MM.1S (cell line): Measurements from ENCODE around the gene PSMB5.

Experiments used
- DNase-seq: peaks from one replicate; pipeline ENCODE4 v3.0.0-alpha.2; 2015
- H2AFZ ChIP-seq: fragments of 300-600 bp; sonication (generic); 2 replicates; pipeline ENCODE4 v1.6.0; 2016; ENCODE audit warnings: antibody characterized with exemption, low read length
- H3F3A ChIP-seq: fragments of 300-600 bp; sonication (generic); 2 replicates; pipeline ENCODE4 v1.6.1; 2016; ENCODE audit warnings: mild to moderate bottlenecking, antibody characterized with exemption, low read length, moderate library complexity, mixed read lengths; ENCODE audit not compliant: insufficient read depth
- H3K27ac ChIP-seq: fragments of 300-600 bp; sonication (generic); 2 replicates; pipeline ENCODE4 v1.5.1; 2016; ENCODE audit warnings: mild to moderate bottlenecking, low read length
- H3K27me3 ChIP-seq: fragments of 300-600 bp; sonication (generic); replicated peaks from 2 replicates; pipeline ENCODE4 v1.6.0; 2016; ENCODE audit warnings: low read length; ENCODE audit not compliant: insufficient read depth
- H3K36me3 ChIP-seq: fragments of 300-600 bp; sonication (generic); replicated peaks from 2 replicates; pipeline ENCODE4 v1.6.1; 2016; ENCODE audit warnings: mild to moderate bottlenecking, low read length, mixed read lengths; ENCODE audit not compliant: insufficient read depth
- H3K4me1 ChIP-seq: fragments of 300-600 bp; sonication (generic); 2 replicates; pipeline ENCODE4 v1.6.1; 2016; ENCODE audit warnings: low read length, mixed read lengths
- H3K4me2 ChIP-seq: fragments of 300-600 bp; sonication (generic); 2 replicates; pipeline ENCODE4 v1.6.0; 2016; ENCODE audit warnings: low read depth, low read length
- H3K4me3 ChIP-seq: fragments of 300-600 bp; sonication (generic); 2 replicates; pipeline ENCODE4 v1.5.1; 2016; ENCODE audit warnings: low read length, mixed read lengths
- H3K79me2 ChIP-seq: fragments of 300-600 bp; sonication (generic); 2 replicates; pipeline ENCODE4 v1.6.1; 2016; ENCODE audit warnings: mixed run types, low read length, mixed read lengths
- H3K9ac ChIP-seq: fragments of 300-600 bp; sonication (generic); 2 replicates; pipeline ENCODE4 v1.6.1; 2016; ENCODE audit warnings: low read length, mixed read lengths
- H3K9me2 ChIP-seq: fragments of 300-600 bp; sonication (generic); replicated peaks from 2 replicates; pipeline ENCODE4 v1.6.1; 2016; ENCODE audit warnings: mild to moderate bottlenecking, low read length, mixed read lengths; ENCODE audit not compliant: insufficient read depth
- H3K9me3 ChIP-seq: fragments of 300-600 bp; sonication (generic); replicated peaks from 2 replicates; pipeline ENCODE4 v1.6.1; 2016; ENCODE audit warnings: mild to moderate bottlenecking, low read length, mixed read lengths; ENCODE audit not compliant: insufficient read depth
- H4K20me1 ChIP-seq: fragments of 300-600 bp; sonication (generic); 2 replicates; pipeline ENCODE4 v1.6.1; 2016; ENCODE audit warnings: mild to moderate bottlenecking, low read length, moderate library complexity, mixed read lengths; ENCODE audit not compliant: insufficient read depth
- CTCF ChIP-seq: fragments of 300-600 bp; sonication (generic); IDR thresholded peaks from 2 replicates; pipeline ENCODE4 v1.5.1; 2016; ENCODE audit warnings: antibody characterized with exemption, low read length, mixed read lengths
- EZH2 ChIP-seq: fragments of 300-600 bp; sonication (generic); optimal IDR thresholded peaks from 2 replicates; pipeline ENCODE3; 2017; ENCODE audit warnings: low read depth, mild to moderate bottlenecking, antibody characterized with exemption, low read length, mixed read lengths
- EZH2phosphoT487 ChIP-seq: fragments of 300-600 bp; sonication (generic); IDR thresholded peaks from 2 replicates; pipeline ENCODE4 v1.6.1; 2018; ENCODE audit warnings: antibody characterized with exemption, low read length

PSMB5 gene

GRCh38 chr14:22976620-22977433, 57.9 kb downstream of the PSMB5 start:
- H3K27ac ChIP-seq: no peak overlapping the region
- no peak overlapping the region for H3K4me3 ChIP-seq
- DNase-seq: no peak
- no peak for TF ChIP-seq EZH2phosphoT487
- TF ChIP-seq EZH2: no peak
- TF ChIP-seq CTCF: no peak
- H3K36me3 ChIP-seq: no peaks in the 10 kb centered on the region
- H2AFZ ChIP-seq: no peak overlapping the region
- no peaks in the 10 kb centered on the region for H3K79me2 ChIP-seq
- H3K9ac ChIP-seq: no peak overlapping the region
- no peaks in the 10 kb centered on the region for H3F3A ChIP-seq
- no peaks in the 10 kb centered on the region for H3K4me1 ChIP-seq
- H3K4me2 ChIP-seq: no peak overlapping the region
- no peaks in the 10 kb centered on the region for H3K9me3 ChIP-seq
- H3K27me3 ChIP-seq: peaks cover 8% of the 10 kb centered on the region
- no peaks in the 10 kb centered on the region for H3K9me2 ChIP-seq
- no peaks in the 10 kb centered on the region for H4K20me1 ChIP-seq
